H1 (cell line): Measurements from ENCODE around the gene QRICH1. TPM values are rescaled to one million over a fixed set of nuclear protein-coding genes. Genes with fewer than 3 reads are reported as not detected.

ENCODE experiments used
- CTCF ChIA-PET: fragments of 300-600 bp; sonication (Branson Sonifier 250); formaldehyde crosslinking; loops from one replicate; lab custom pipeline; 2021; ENCODE audit not compliant: partially characterized antibody; lab: Charles Lee
- POLR2A ChIA-PET: fragments of 300-600 bp; sonication (Branson Sonifier 250); formaldehyde crosslinking; loops from one replicate; lab custom pipeline; 2021; ENCODE audit warnings: inconsistent platforms; ENCODE audit not compliant: partially characterized antibody; lab: Charles Lee
- DNase-seq, 2 experiments: peaks; one replicate each; pipeline versions ENCODE4 v3.0.0 to v3.0.0-alpha.2; 2010 to 2022; ENCODE audit warnings: low spot score in 2 of 2, low read depth in 1 of 2, mixed read lengths in 1 of 2
- FAIRE-seq: peaks from 2 replicates; lab custom pipeline; 2011; peaks lifted over from hg19 to GRCh38; lab: Jason Lieb, UNC
- H2AFZ ChIP-seq: 2 replicates; pipeline ENCODE4 v1.8.1; 2012; ENCODE audit warnings: low read length, inconsistent platforms
- H2AK5ac ChIP-seq: 2 replicates; pipeline ENCODE4 v1.6.1; 2013; ENCODE audit warnings: low read depth, low read length
- H2BK120ac ChIP-seq: replicated peaks from 2 replicates; pipeline ENCODE3; 2013; ENCODE audit warnings: low read depth, low read length, inconsistent platforms
- H2BK12ac ChIP-seq: 2 replicates; pipeline ENCODE4 v1.6.1; 2013; ENCODE audit warnings: low read depth, low read length
- H2BK15ac ChIP-seq: 2 replicates; pipeline ENCODE4 v1.6.1; 2013; ENCODE audit warnings: low read length
- H2BK20ac ChIP-seq: 2 replicates; pipeline ENCODE4 v1.6.1; 2013; ENCODE audit warnings: low read length
- H2BK5ac ChIP-seq: 2 replicates; pipeline ENCODE4 v1.6.1; 2013; ENCODE audit warnings: low read depth, low read length
- H3K14ac ChIP-seq: 2 replicates; pipeline ENCODE4 v1.6.1; 2013; ENCODE audit warnings: inconsistent platforms; ENCODE audit not compliant: insufficient read length
- H3K18ac ChIP-seq: 2 replicates; pipeline ENCODE4 v1.6.1; 2013; ENCODE audit warnings: low read length; ENCODE audit errors: extremely low read depth
- H3K23ac ChIP-seq: 2 replicates; pipeline ENCODE4 v1.6.1; 2013; ENCODE audit warnings: inconsistent platforms; ENCODE audit not compliant: insufficient read length
- H3K23me2 ChIP-seq: 2 replicates; pipeline ENCODE4 v1.6.1; 2013; ENCODE audit warnings: low read depth, low read length
- H3K27ac ChIP-seq: 2 replicates; pipeline ENCODE4 v1.6.1; 2011; ENCODE audit warnings: low read depth, low read length, inconsistent platforms
- H3K27me3 ChIP-seq, 4 experiments: replicated peaks in 1 of 4; 1 replicate in 1 of 4; 2 replicates in 3 of 4; pipeline versions ENCODE4 v1.6.1 to v1.8.1; 2011 to 2013; ENCODE audit warnings: low read length in 3 of 4, mild to moderate bottlenecking in 3 of 4, inconsistent platforms in 2 of 4, mixed read lengths in 2 of 4, moderate library complexity in 1 of 4; ENCODE audit not compliant: control insufficient read depth in 3 of 4, insufficient read depth in 3 of 4; ENCODE audit errors: extremely low read depth in 1 of 4
- H3K36me3 ChIP-seq, 4 experiments: 2 replicates each; pipeline versions ENCODE4 v1.6.1 to v1.8.1; 2011 to 2013; ENCODE audit warnings: mild to moderate bottlenecking in 4 of 4, low read length in 3 of 4, moderate library complexity in 2 of 4, control low read depth in 1 of 4, inconsistent platforms in 1 of 4; ENCODE audit not compliant: insufficient read depth in 4 of 4, control insufficient read depth in 2 of 4
- H3K4ac ChIP-seq: replicated peaks from 2 replicates; pipeline ENCODE3; 2013; ENCODE audit warnings: low read length, low read depth, mixed read lengths, inconsistent platforms; ENCODE audit not compliant: insufficient read length
- H3K4me1 ChIP-seq, 4 experiments: replicated peaks in 1 of 4; 1 replicate in 1 of 4; 2 replicates in 3 of 4; pipeline versions ENCODE4 v1.6.1 to v1.8.1; 2011 to 2013; ENCODE audit warnings: low read length in 3 of 4, inconsistent platforms in 2 of 4, mixed read lengths in 1 of 4; ENCODE audit not compliant: insufficient read depth in 4 of 4, control insufficient read depth in 3 of 4
- H3K4me2 ChIP-seq, 2 experiments: 2 replicates each; pipeline versions ENCODE4 v1.6.1 to v1.8.1; 2011 to 2013; ENCODE audit warnings: low read depth in 2 of 2, low read length in 2 of 2, control low read depth in 1 of 2, inconsistent platforms in 1 of 2, mild to moderate bottlenecking in 1 of 2; ENCODE audit not compliant: insufficient read depth in 1 of 2
- H3K4me3 ChIP-seq, 4 experiments: fragments of 200-600, 300-600 bp in 1 of 4; sonication (generic), shearing (Covaris generic), sonication (Bioruptor Twin) in 1 of 4; 2 replicates each; pipeline versions ENCODE4 v1.5.1 to v1.8.1; 2011 to 2016; ENCODE audit warnings: low read length in 4 of 4, low read depth in 3 of 4, control low read depth in 2 of 4, inconsistent platforms in 2 of 4, mild to moderate bottlenecking in 2 of 4, mixed read lengths in 1 of 4, moderate library complexity in 1 of 4; ENCODE audit not compliant: insufficient read depth in 2 of 4; ENCODE audit errors: extremely low read depth in 1 of 4
- H3K56ac ChIP-seq: replicated peaks from 2 replicates; pipeline ENCODE3; 2013; ENCODE audit warnings: low read depth, mild to moderate bottlenecking, mixed read lengths, low read length, inconsistent platforms; ENCODE audit not compliant: insufficient read length
- H3K79me1 ChIP-seq: 2 replicates; pipeline ENCODE4 v1.6.1; 2013; ENCODE audit warnings: low read depth, low read length, control low read depth
- H3K79me2 ChIP-seq, 2 experiments: 2 replicates each; pipeline versions ENCODE4 v1.6.1 to v1.8.1; 2012 to 2013; ENCODE audit warnings: low read length in 2 of 2, mild to moderate bottlenecking in 2 of 2, inconsistent platforms in 1 of 2; ENCODE audit not compliant: insufficient read depth in 2 of 2, control insufficient read depth in 1 of 2
- H3K9ac ChIP-seq, 4 experiments: replicated peaks in 1 of 4; 1 replicate in 1 of 4; 2 replicates in 3 of 4; pipeline versions ENCODE4 v1.6.1 to v1.8.1; 2011 to 2013; ENCODE audit warnings: low read depth in 3 of 4, low read length in 3 of 4, control low read depth in 2 of 4, mild to moderate bottlenecking in 2 of 4, moderate library complexity in 2 of 4, inconsistent platforms in 1 of 4; ENCODE audit errors: extremely low read depth in 1 of 4
- H3K9me3 ChIP-seq, 2 experiments: 2 replicates each; pipeline versions ENCODE4 v1.6.1 to v1.8.1; 2012 to 2013; ENCODE audit warnings: mild to moderate bottlenecking in 2 of 2, moderate library complexity in 2 of 2, control low read depth in 1 of 2, inconsistent platforms in 1 of 2, low read depth in 1 of 2, low read length in 1 of 2, mixed read lengths in 1 of 2; ENCODE audit not compliant: insufficient read depth in 2 of 2
- H4K20me1 ChIP-seq, 2 experiments: replicated peaks in 1 of 2; 2 replicates each; pipeline versions ENCODE3 to v1.8.1; 2011 to 2013; ENCODE audit warnings: inconsistent platforms in 2 of 2, low read length in 2 of 2, mild to moderate bottlenecking in 1 of 2; ENCODE audit not compliant: insufficient read depth in 2 of 2, control insufficient read depth in 1 of 2
- H4K5ac ChIP-seq: 2 replicates; pipeline ENCODE4 v1.6.1; 2013; ENCODE audit warnings: low read length, low read depth, mixed read lengths, inconsistent platforms; ENCODE audit not compliant: insufficient read length
- H4K8ac ChIP-seq: 2 replicates; pipeline ENCODE4 v1.8.0; 2013; ENCODE audit warnings: mild to moderate bottlenecking, moderate library complexity, low read length, inconsistent platforms; ENCODE audit not compliant: insufficient read depth; ENCODE audit errors: extremely low read depth
- H4K91ac ChIP-seq: replicated peaks from 2 replicates; pipeline ENCODE3; 2013; ENCODE audit warnings: low read length, mixed read lengths, inconsistent platforms; ENCODE audit not compliant: insufficient read length
- BCL11A ChIP-seq, 2 experiments: IDR thresholded peaks; one replicate each; pipeline ENCODE4 v1.6.1; 2011; ENCODE audit warnings: low read depth in 2 of 2, low read length in 2 of 2, mild to moderate bottlenecking in 2 of 2
- CEBPB ChIP-seq: IDR thresholded peaks from 2 replicates; pipeline ENCODE4 v1.6.1; 2012; ENCODE audit warnings: low read depth, low read length
- CHD2 ChIP-seq: IDR thresholded peaks from 2 replicates; pipeline ENCODE4 v1.6.1; 2012; ENCODE audit warnings: low read length, improper control_type of control experiment
- CREB1 ChIP-seq: IDR thresholded peaks from 2 replicates; pipeline ENCODE4 v1.6.1; 2012; ENCODE audit warnings: inconsistent platforms
- EP300 ChIP-seq, 2 experiments: IDR thresholded peaks; 1 replicate in 1 of 2; 2 replicates in 1 of 2; pipeline ENCODE4 v1.6.1; 2011 to 2012; ENCODE audit warnings: low read depth in 2 of 2, low read length in 2 of 2, mild to moderate bottlenecking in 2 of 2, borderline replicate concordance in 1 of 2, inconsistent platforms in 1 of 2, moderate library complexity in 1 of 2
- HDAC2 ChIP-seq, 2 experiments: fragments of 300-600 bp in 1 of 2; sonication (generic) in 1 of 2; IDR thresholded peaks; 2 replicates each; pipeline ENCODE4 v1.6.1; 2011 to 2012; ENCODE audit warnings: low read depth in 2 of 2, low read length in 2 of 2, mild to moderate bottlenecking in 2 of 2, moderate library complexity in 2 of 2, borderline replicate concordance in 1 of 2, inconsistent platforms in 1 of 2
- KDM4A ChIP-seq: IDR thresholded peaks from one replicate; pipeline ENCODE4 v1.7.1; 2012; ENCODE audit warnings: low read depth, mild to moderate bottlenecking, moderate library complexity, low read length, inconsistent platforms; ENCODE audit not compliant: severe bottlenecking
- MAFK ChIP-seq: IDR thresholded peaks from 2 replicates; pipeline ENCODE4 v1.6.1; 2012; ENCODE audit warnings: low read depth, mild to moderate bottlenecking, improper control_type of control experiment, low read length
- RXRA ChIP-seq: IDR thresholded peaks from 2 replicates; pipeline ENCODE4 v1.6.1; 2011; ENCODE audit warnings: low read depth, mild to moderate bottlenecking, low read length, moderate library complexity; ENCODE audit not compliant: insufficient read depth
- WGBS, 2 experiments: shearing (Covaris generic) in 1 of 2; methylation state at CpG; one replicate each; pipeline versions ENCODE4 v1.1.6 to v1.1.7; 2013 to 2015; ENCODE audit warnings: low lambda C conversion rate in 2 of 2, mixed read lengths in 2 of 2, inconsistent platforms in 1 of 2, low coverage in 1 of 2, missing lambda C conversion rate in 1 of 2; ENCODE audit not compliant: insufficient replicate concordance in 2 of 2, insufficient coverage in 1 of 2, insufficient read length in 1 of 2; ENCODE audit errors: extremely low coverage in 1 of 2, missing lambda C conversion rate in 1 of 2; 5-methylcytosine and 5-hydroxymethylcytosine counted together
- polyA plus RNA-seq, 7 experiments: library from polyadenylated mRNA; depleted of rRNA in 3 of 7; stranded (reverse) in 5 of 7; unstranded in 2 of 7; fragments of >200 nt in 5 of 7; fragments of 200-250 nt in 2 of 7; gene quantifications; 1 replicate in 5 of 7; 2 replicates in 1 of 7; 4 replicates in 1 of 7; pipeline versions ENCODE4 v1.2.1 to v1.2.3, GENCODE V29; 2011 to 2013; ENCODE audit warnings: missing spikeins in 2 of 7, mixed read lengths in 2 of 7
- total RNA-seq: library from RNA; stranded (reverse); fragmentation: NEBNext Ultra II Directional; extraction: Animal tissue kit (Norgen Biotek cat#: 25700); gene quantifications from 2 replicates; pipeline ENCODE4 v1.2.1, GENCODE V29; 2021

The QRICH1 gene
- total and polyA plus RNA-seq, 2 of the 8 experiments (the other 6 are each of a cell fraction or from before 2014, with no cell fraction given): 128 to 142 TPM

DNA sequence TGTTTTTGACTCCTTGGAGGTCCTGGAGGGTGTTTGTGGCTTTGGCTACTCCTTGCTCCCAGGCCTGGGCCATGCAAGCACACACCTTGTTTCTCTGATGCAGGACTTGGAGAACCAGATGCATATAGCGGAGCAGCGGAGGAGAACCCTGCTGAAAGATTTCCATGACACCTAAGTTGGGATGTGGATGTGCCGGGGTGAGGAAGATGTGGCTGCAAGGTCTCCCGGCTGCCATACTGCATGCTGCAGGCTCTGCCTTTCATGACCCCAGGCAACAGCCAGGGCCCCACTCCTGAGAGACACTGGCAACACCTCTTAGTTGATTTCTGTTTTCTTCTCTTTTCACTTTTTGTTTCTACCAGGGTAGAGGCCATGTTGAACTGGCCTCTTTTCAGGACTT is 110.8 kb downstream of the QRICH1 start:
- 100% methylated on average over 4 of the region's 4 CpGs; no CpG with 5 or more reads in 1 of the 2 experiments for WGBS, 2 experiments
- no peaks in the 10 kb centered on the region for H3K27me3 ChIP-seq

More for the DNA sequence above, 110.8 kb downstream of the QRICH1 start:
- TF ChIP-seq CREB1 (no peak), HDAC2 (IDR thresholded peaks at IDR 0.05; ENCODE audit: borderline replicate concordance in 1 of 2, low read depth in 2 of 2, low read length in 2 of 2) (no peak), MAFK (no peak), CHD2 (no peak), EP300 (IDR thresholded peaks at IDR 0.05; ENCODE audit: borderline replicate concordance in 1 of 2, low read depth in 2 of 2, low read length in 2 of 2) (no peak), RXRA (no peak), CEBPB (no peak), BCL11A (IDR thresholded peaks at IDR 0.05; ENCODE audit: low read depth in 2 of 2, low read length in 2 of 2) (no peak), KDM4A (no peak)
- TF ChIP-seq, all 59 proteins: peak for 0
- H3K56ac ChIP-seq: no peak overlapping the region
- H3K36me3 ChIP-seq: peaks cover 15 to 59% (median 47%) of the 10 kb centered on the region in 4 experiments
- DNase-seq (no peak), FAIRE-seq (no peak)
- no peaks in the 10 kb centered on the region for H3K9me3 ChIP-seq
- ChIA-PET POLR2A (interaction anchor here (1.2 to 38.8 kb wide), 2 partner anchors 9 to 30 kb away, joined by 3 to 1518 read pairs; partner anchors contain the start of genes DALRD3, IMPDH2, NDUFAF3 and WDR6), CTCF (interaction anchor here (0.7 to 19.9 kb wide), 3 partner anchors 13 to 32 kb away, joined by 3 to 467 read pairs (median 3); partner anchors contain the start of genes DALRD3, NDUFAF3 and WDR6)
- no peak overlapping the region for H4K91ac ChIP-seq
- no peak overlapping the region for H3K14ac ChIP-seq
- H3K27ac ChIP-seq: no peak overlapping the region
- no peak overlapping the region for H3K18ac ChIP-seq
- H2BK15ac ChIP-seq: no peak overlapping the region
- no peak overlapping the region for H3K9ac ChIP-seq
- H4K20me1 ChIP-seq: peaks cover 3 to 11% of the 10 kb centered on the region in 2 experiments
- H3K79me2 ChIP-seq: no peaks in the 10 kb centered on the region
- no peak overlapping the region for H3K4ac ChIP-seq
- H2AFZ ChIP-seq: no peak overlapping the region
- H4K5ac ChIP-seq: no peak overlapping the region
- no peaks in the 10 kb centered on the region for H3K4me1 ChIP-seq
- no peak overlapping the region for H2BK5ac ChIP-seq
- H3K79me1 ChIP-seq: peaks cover 2% of the 10 kb centered on the region; the same call in 1 of the 2 replicates
- no peak overlapping the region for H3K4me3 ChIP-seq
- H3K23ac ChIP-seq: no peak overlapping the region
- H2BK20ac ChIP-seq: no peak overlapping the region
- no peak overlapping the region for H2BK12ac ChIP-seq
- H2AK5ac ChIP-seq: no peak overlapping the region
- no peak overlapping the region for H4K8ac ChIP-seq
- H3K23me2 ChIP-seq: no peaks in the 10 kb centered on the region
- H2BK120ac ChIP-seq: no peak overlapping the region
- H3K4me2 ChIP-seq: no peak overlapping the region
